HL-60 (cell line): ENCODE data around the gene PRMT1.
A peak's percentile ranks its signal among the peaks of the same experiment; 100 is the strongest.

Experiments used
- DNase-seq, 2 experiments: peaks; one replicate each; pipeline ENCODE4 v3.0.0-alpha.2; 2010 to 2020; ENCODE audit warnings: low read depth in 1 of 2, low spot score in 1 of 2
- H3K27ac ChIP-seq: fragments of 250-450 bp; sonication (Bioruptor Pico); replicated peaks from 2 replicates; pipeline ENCODE4 v1.5.1; 2020; ENCODE audit warnings: mild to moderate bottlenecking, moderate library complexity
- H3K27me3 ChIP-seq: fragments of 250-450 bp; sonication (Bioruptor Pico); 2 replicates; pipeline ENCODE4 v1.5.1; 2021; ENCODE audit warnings: mild to moderate bottlenecking, moderate library complexity; ENCODE audit not compliant: insufficient read depth, poor library complexity, severe bottlenecking
- H3K4me3 ChIP-seq: replicated peaks from 2 replicates; pipeline ENCODE4 v1.5.1; 2011; ENCODE audit warnings: mild to moderate bottlenecking, control low read depth, low read length; ENCODE audit not compliant: insufficient read depth
- CTCF ChIP-seq: IDR thresholded peaks from one replicate; pipeline ENCODE4 v1.5.1; 2011; ENCODE audit warnings: low read length, control low read depth, inconsistent platforms; ENCODE audit not compliant: insufficient read depth
- GABPA ChIP-seq: IDR thresholded peaks from 2 replicates; pipeline ENCODE4 v1.6.1; 2012; ENCODE audit warnings: low read depth
- POLR2AphosphoS5 ChIP-seq: IDR thresholded peaks from 2 replicates; pipeline ENCODE4 v1.6.1; 2012; ENCODE audit warnings: low read depth
- REST ChIP-seq: IDR thresholded peaks from 2 replicates; pipeline ENCODE4 v1.6.1; 2012; ENCODE audit warnings: low read depth; ENCODE audit not compliant: insufficient replicate concordance
- SPI1 ChIP-seq: IDR thresholded peaks from 2 replicates; pipeline ENCODE4 v1.6.1; 2012; ENCODE audit warnings: low read depth, mild to moderate bottlenecking, borderline replicate concordance

PRMT1 gene

GRCh38 chr19:49677901-49678674, 1.0 kb downstream of the PRMT1 start:
- no peak for TF ChIP-seq REST
- no peak for TF ChIP-seq SPI1
- no peak for TF ChIP-seq GABPA
- TF ChIP-seq POLR2AphosphoS5 = no peak
- TF ChIP-seq CTCF = peak; percentile 22
- peak in 1 of 2 experiments; percentile 78 for DNase-seq
- Histone ChIP-seq H3K27me3 (no peaks in the 10 kb centered on the region), H3K4me3 (peak overlapping the region; percentile 96), H3K27ac (peak overlapping the region; percentile 98)

GRCh38 chr19:49678985-49679770, 2.1 kb downstream of the PRMT1 start:
- Histone ChIP-seq H3K27me3 (no peaks in the 10 kb centered on the region), H3K27ac (no peak overlapping the region), H3K4me3 (peak overlapping the region; percentile 25; the same call in 1 of the 2 replicates)
- no peak for TF ChIP-seq REST
- DNase-seq = no peak

GRCh38 chr19:49679771-49680413, 2.8 kb downstream of the PRMT1 start:
- no peaks in the 10 kb centered on the region for H3K27me3 ChIP-seq
- no peak for DNase-seq
- no peak overlapping the region for H3K27ac ChIP-seq
- H3K4me3 ChIP-seq = no peak overlapping the region
- TF ChIP-seq POLR2AphosphoS5 (no peak), REST (no peak), SPI1 (no peak)
